ENCODE data around the gene SMIM45.

DNA sequence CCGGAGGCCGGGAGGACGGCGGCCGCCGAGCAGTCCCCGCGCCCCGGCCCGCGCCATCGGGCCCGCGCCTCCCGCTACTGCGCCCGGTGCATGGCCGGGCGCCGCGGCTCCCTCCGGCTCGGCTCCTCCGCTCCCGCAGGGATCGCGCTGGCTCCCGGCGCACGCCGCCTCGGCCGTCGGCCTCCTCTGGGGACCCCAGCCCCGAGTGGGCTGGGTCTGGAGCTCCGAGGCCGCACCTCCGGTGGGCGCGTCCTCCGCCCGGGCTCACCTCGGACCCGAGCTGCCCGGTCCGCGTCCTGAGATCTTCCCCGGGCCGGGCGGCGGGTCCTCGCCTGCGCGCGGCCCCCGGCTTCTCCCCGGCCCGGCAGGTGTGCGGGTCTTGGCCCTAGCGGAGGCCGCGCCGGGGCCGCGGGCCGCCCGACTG lies 37.3 kb upstream of the SMIM45 start:
- TF ChIP-seq TAF1 (IDR thresholded peaks at IDR 0.05; ENCODE audit: low read depth) (no peak; the same call in 1 of the 2 replicates), REST (IDR thresholded peaks at IDR 0.05; ENCODE audit: low read depth) (no peak), RAD21 (IDR thresholded peaks at IDR 0.05; ENCODE audit: low read depth) (no peak), CREB1 (IDR thresholded peaks at IDR 0.05; ENCODE audit: low read depth) (no peak), EP300 (IDR thresholded peaks at IDR 0.05; ENCODE audit: borderline replicate concordance) (no peak), CEBPB (IDR thresholded peaks at IDR 0.05) (no peak), FOXM1 (IDR thresholded peaks at IDR 0.05; ENCODE audit: borderline replicate concordance, low read depth) (no peak), TEAD4 (IDR thresholded peaks at IDR 0.05) (no peak), TCF12 (IDR thresholded peaks at IDR 0.05; ENCODE audit: low read depth) (no peak), ZBTB7A (IDR thresholded peaks at IDR 0.05; ENCODE audit: low read depth) (peak; percentile 64; the same call in 1 of the 2 replicates), EGR1 (IDR thresholded peaks at IDR 0.05) (no peak)
- TF ChIP-seq, protein P1, sequence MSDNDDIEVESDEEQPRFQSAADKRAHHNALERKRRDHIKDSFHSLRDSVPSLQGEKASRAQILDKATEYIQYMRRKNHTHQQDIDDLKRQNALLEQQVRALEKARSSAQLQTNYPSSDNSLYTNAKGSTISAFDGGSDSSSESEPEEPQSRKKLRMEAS (IDR thresholded peaks at IDR 0.05) = no peak
